CD14-positive monocyte (primary cell): Measurements from ENCODE around the gene CENPA. TPM values are rescaled to one million over a fixed set of nuclear protein-coding genes. Genes with fewer than 3 reads are reported as not detected.

Experiments used
- DNase-seq, 3 donors: peaks; one replicate each; pipeline ENCODE4 v3.0.0-alpha.2; 2011 to 2022
- H2AFZ ChIP-seq: 2 replicates; pipeline ENCODE4 v1.6.0; 2012; ENCODE audit warnings: mild to moderate bottlenecking, low read depth, low read length, inconsistent platforms; ENCODE audit not compliant: insufficient read depth, poor library complexity, severe bottlenecking
- H3K27ac ChIP-seq, 2 donors: 1 replicate in 1 of 2; 2 replicates in 1 of 2; pipeline ENCODE4 v1.5.1; 2012 to 2013; ENCODE audit warnings: low read length in 2 of 2, control low read depth in 1 of 2, inconsistent platforms in 1 of 2, low read depth in 1 of 2, mild to moderate bottlenecking in 1 of 2
- H3K27me3 ChIP-seq, 2 donors: one replicate each; pipeline versions ENCODE4 v1.6.0 to v1.6.1; 2011 to 2013; ENCODE audit warnings: low read length in 2 of 2; ENCODE audit not compliant: control insufficient read depth in 2 of 2, insufficient read depth in 2 of 2
- H3K36me3 ChIP-seq, 2 donors: replicated peaks in 1 of 2; 1 replicate in 1 of 2; 2 replicates in 1 of 2; pipeline versions ENCODE4 v1.5.1 to v1.6.1; 2012 to 2013; ENCODE audit warnings: low read length in 2 of 2, control low read depth in 1 of 2, inconsistent platforms in 1 of 2, mild to moderate bottlenecking in 1 of 2; ENCODE audit not compliant: insufficient read depth in 2 of 2, control insufficient read depth in 1 of 2
- H3K4me1 ChIP-seq, 2 donors: 1 replicate in 1 of 2; 2 replicates in 1 of 2; pipeline versions ENCODE4 v1.5.1 to v1.6.1; 2012 to 2013; ENCODE audit warnings: low read length in 2 of 2, control low read depth in 1 of 2, inconsistent platforms in 1 of 2, mild to moderate bottlenecking in 1 of 2, moderate library complexity in 1 of 2; ENCODE audit not compliant: insufficient read depth in 2 of 2, control insufficient read depth in 1 of 2
- H3K4me2 ChIP-seq: replicated peaks from 2 replicates; pipeline ENCODE3; 2012; ENCODE audit warnings: low read length, moderate library complexity, mild to moderate bottlenecking; ENCODE audit not compliant: poor library complexity, severe bottlenecking; ENCODE audit errors: extremely low read depth
- H3K4me3 ChIP-seq, 3 experiments: fragments of 200-600 bp in 1 of 3; sonication (generic) in 1 of 3; replicated peaks in 1 of 3; 1 replicate in 2 of 3; 2 replicates in 1 of 3; pipeline ENCODE4 v1.5.1; 2011 to 2013; ENCODE audit warnings: low read length in 3 of 3, mild to moderate bottlenecking in 3 of 3, control low read depth in 2 of 3, low read depth in 2 of 3, inconsistent platforms in 1 of 3, moderate library complexity in 1 of 3
- H3K79me2 ChIP-seq: 2 replicates; pipeline ENCODE4 v1.6.0; 2012; ENCODE audit warnings: mild to moderate bottlenecking, control low read depth, inconsistent platforms, low read length, moderate library complexity; ENCODE audit not compliant: insufficient read depth
- H3K9ac ChIP-seq: 2 replicates; pipeline ENCODE4 v1.6.0; 2017; ENCODE audit warnings: low read length, mild to moderate bottlenecking; ENCODE audit not compliant: insufficient read depth, poor library complexity, severe bottlenecking
- H3K9me3 ChIP-seq, 2 donors: replicated peaks in 1 of 2; 1 replicate in 1 of 2; 2 replicates in 1 of 2; pipeline versions ENCODE4 v1.5.1 to v1.6.1; 2012 to 2013; ENCODE audit warnings: low read length in 2 of 2, control low read depth in 1 of 2; ENCODE audit not compliant: control insufficient read depth in 1 of 2, insufficient read depth in 1 of 2
- H4K20me1 ChIP-seq: 2 replicates; pipeline ENCODE4 v1.6.0; 2012; ENCODE audit warnings: mild to moderate bottlenecking, low read length, control low read depth, moderate library complexity; ENCODE audit not compliant: insufficient read depth
- H3K27ac Mint-ChIP-seq, 7 donors: one replicate each; pipeline ENCODE4 v1.8.0; 2020; ENCODE audit warnings: mild to moderate bottlenecking in 7 of 7, mixed read lengths in 7 of 7, moderate library complexity in 6 of 7, inconsistent platforms in 2 of 7
- H3K27me3 Mint-ChIP-seq, 3 donors: one replicate each; pipeline ENCODE4 v1.8.0; 2021 to 2022; ENCODE audit warnings: low read depth in 3 of 3, mild to moderate bottlenecking in 3 of 3, mixed read lengths in 3 of 3, moderate library complexity in 3 of 3, inconsistent platforms in 1 of 3
- H3K36me3 Mint-ChIP-seq, 2 donors: one replicate each; pipeline ENCODE4 v1.8.0; 2020; ENCODE audit warnings: mixed read lengths in 2 of 2, inconsistent platforms in 1 of 2, mild to moderate bottlenecking in 1 of 2
- H3K4me1 Mint-ChIP-seq: one replicate; pipeline ENCODE4 v1.8.0; 2020; ENCODE audit warnings: mild to moderate bottlenecking, mixed read lengths
- H3K4me3 Mint-ChIP-seq, 2 donors: one replicate each; pipeline ENCODE4 v1.8.0; 2020; ENCODE audit warnings: mild to moderate bottlenecking in 2 of 2, mixed read lengths in 2 of 2, moderate library complexity in 1 of 2
- H3K9me3 Mint-ChIP-seq, 7 donors: one replicate each; pipeline ENCODE4 v1.8.0; 2020 to 2022; ENCODE audit warnings: mixed read lengths in 7 of 7, mild to moderate bottlenecking in 6 of 7, moderate library complexity in 6 of 7, inconsistent platforms in 2 of 7
- CTCF ChIP-seq: fragments of 200-600 bp; IDR thresholded peaks from one replicate; pipeline ENCODE4 v1.8.0; 2022; ENCODE audit warnings: antibody characterized with exemption, mild to moderate bottlenecking
- WGBS: methylation state at CpG from one replicate; pipeline ENCODE4 v1.1.5; 2013; ENCODE audit warnings: missing lambda C conversion rate; ENCODE audit not compliant: insufficient coverage; 5-methylcytosine and 5-hydroxymethylcytosine counted together
- intact Hi-C, 2 donors: fragments of 100-400 bp; cut with micrococcal nuclease; formaldehyde crosslinking; loops; one replicate each; pipeline versions ENCODE4 v1.15.0 to v1.15.1; 2023
- polyA plus RNA-seq, 3 donors: library from polyadenylated mRNA; depleted of rRNA in 1 of 3; unstranded in 2 of 3; stranded (reverse) in 1 of 3; fragments of 300-500 nt in 2 of 3; fragments of >200 nt in 1 of 3; fragmentation: Illumina TruSeq in 2 of 3; gene quantifications; 1 replicate in 2 of 3; 2 replicates in 1 of 3; pipeline ENCODE4 v1.2.3, GENCODE V29; 2012 to 2021

Gene CENPA
- polyA plus RNA-seq, 3 donors, result 0.24 TPM; not detected in 2

- Histone ChIP-seq H3K4me2 (no peak overlapping the region), H2AFZ (no peak overlapping the region), H3K4me3 (no peak overlapping the region), H4K20me1 (no peaks in the 10 kb centered on the region), H3K27me3 (no peaks in the 10 kb centered on the region), H3K9me3 (no peaks in the 10 kb centered on the region), H3K27ac (no peak overlapping the region), H3K36me3 (no peaks in the 10 kb centered on the region), H3K79me2 (no peaks in the 10 kb centered on the region), H3K9ac (no peak overlapping the region), H3K4me1 (no peaks in the 10 kb centered on the region)
- intact Hi-C loops, result no loop called here
- TF ChIP-seq CTCF, result no peak
- DNase-seq, result no peak
- H3K36me3 Mint-ChIP-seq, result no peaks in the 10 kb centered on the region
- H3K27ac Mint-ChIP-seq, result no peak overlapping the region
- H3K4me1 Mint-ChIP-seq, result no peaks in the 10 kb centered on the region
- peaks cover 0 to 4% (median 0%) of the 10 kb centered on the region in 7 donors for H3K9me3 Mint-ChIP-seq
- peaks cover 9 to 15% (median 12%) of the 10 kb centered on the region in 3 donors for H3K27me3 Mint-ChIP-seq
- H3K4me3 Mint-ChIP-seq, result no peak overlapping the region
- WGBS, result 89% methylated on average over 13 of the region's 15 CpGs
Measured at GRCh38 chr2:26742048-26742770, 43.6 kb upstream of the CENPA start.

- intact Hi-C loops, result loop anchor here in 1 of 2 donors (2.0 kb wide), 1 partner anchor 139 kb away; no protein-coding TSS in a partner anchor
- Mint-ChIP-seq H3K27me3 (peaks cover 3 to 11% (median 8%) of the 10 kb centered on the region in 3 donors), H3K9me3 (peaks cover 0 to 4% (median 0%) of the 10 kb centered on the region in 7 donors), H3K36me3 (no peaks in the 10 kb centered on the region), H3K4me3 (no peak overlapping the region), H3K27ac (no peak overlapping the region), H3K4me1 (no peaks in the 10 kb centered on the region)
- H3K36me3 ChIP-seq, result no peaks in the 10 kb centered on the region
- no peak overlapping the region for H3K9ac ChIP-seq
- no peaks in the 10 kb centered on the region for H4K20me1 ChIP-seq
- no peak overlapping the region for H3K4me2 ChIP-seq
- H3K27me3 ChIP-seq, result no peaks in the 10 kb centered on the region
- no peak overlapping the region for H2AFZ ChIP-seq
- no peaks in the 10 kb centered on the region for H3K9me3 ChIP-seq
- no peak overlapping the region for H3K4me3 ChIP-seq
- no peaks in the 10 kb centered on the region for H3K79me2 ChIP-seq
- WGBS, result 78% methylated on average over 1 of the region's 3 CpGs
- TF ChIP-seq CTCF, result no peak
- no peaks in the 10 kb centered on the region for H3K4me1 ChIP-seq
- H3K27ac ChIP-seq, result no peak overlapping the region
- no peak for DNase-seq
Measured at GRCh38 chr2:26743852-26744251, 42.0 kb upstream of the CENPA start.
